ENCODE results near the gene EIF3B.

EIF3B gene

DNA sequence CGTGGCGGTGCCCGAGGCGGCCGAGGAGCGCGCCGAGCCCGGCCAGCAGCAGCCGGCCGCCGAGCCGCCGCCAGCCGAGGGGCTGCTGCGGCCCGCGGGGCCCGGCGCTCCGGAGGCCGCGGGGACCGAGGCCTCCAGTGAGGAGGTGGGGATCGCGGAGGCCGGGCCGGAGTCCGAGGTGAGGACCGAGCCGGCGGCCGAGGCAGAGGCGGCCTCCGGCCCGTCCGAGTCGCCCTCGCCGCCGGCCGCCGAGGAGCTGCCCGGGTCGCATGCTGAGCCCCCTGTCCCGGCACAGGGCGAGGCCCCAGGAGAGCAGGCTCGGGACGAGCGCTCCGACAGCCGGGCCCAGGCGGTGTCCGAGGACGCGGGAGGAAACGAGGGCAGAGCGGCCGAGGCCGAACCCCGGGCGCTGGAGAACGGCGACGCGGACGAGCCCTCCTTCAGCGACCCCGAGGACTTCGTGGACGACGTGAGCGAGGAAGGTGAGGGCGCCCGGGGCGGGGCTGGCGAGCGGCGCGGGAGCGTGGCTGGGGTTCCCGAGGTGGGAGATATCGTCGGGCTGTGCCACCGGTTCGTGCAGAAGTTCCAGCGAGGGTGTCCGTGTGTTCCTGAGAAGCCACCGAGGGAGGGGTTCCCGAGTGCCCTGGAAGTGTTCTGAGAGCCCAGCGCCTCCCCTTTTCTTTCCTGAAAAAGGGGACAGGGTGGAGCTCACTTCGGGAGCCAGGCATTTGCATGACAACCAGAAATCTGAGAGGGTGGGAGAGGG, 495 bp downstream of the EIF3B start:
- Histone ChIP-seq H3K9me3 (ENCODE audit: insufficient read depth, low read length) (no peaks in the 10 kb centered on the region), H3K9ac (ENCODE audit: low read length) (peak overlapping the region; percentile 94), H3K27ac (ENCODE audit: low read length) (peak overlapping the region; percentile 55), H3K4me1 (ENCODE audit: low read length) (peaks cover 13% of the 10 kb centered on the region; the same call in 1 of the 2 replicates), H3K27me3 (ENCODE audit: low read depth, low read length) (no peaks in the 10 kb centered on the region), H3K4me3 (ENCODE audit: low read length) (peak overlapping the region; percentile 97), H3K4me2 (ENCODE audit: low read length) (peak overlapping the region; percentile 98), H2AFZ (ENCODE audit: low read depth, low read length) (no peak overlapping the region), H3K79me2 (ENCODE audit: low read length) (peaks cover 70% of the 10 kb centered on the region), H4K20me1 (ENCODE audit: insufficient read depth, low read length) (peaks cover 39% of the 10 kb centered on the region), H3K36me3 (replicated peaks; ENCODE audit: low read depth, low read length) (peaks cover 30% of the 10 kb centered on the region)
- TF ChIP-seq EZH2phosphoT487 (IDR thresholded peaks at IDR 0.05; ENCODE audit: low read depth) = no peak
- no peak for TF ChIP-seq CTCF (IDR thresholded peaks at IDR 0.05; ENCODE audit: low read depth, low read length)

DNA sequence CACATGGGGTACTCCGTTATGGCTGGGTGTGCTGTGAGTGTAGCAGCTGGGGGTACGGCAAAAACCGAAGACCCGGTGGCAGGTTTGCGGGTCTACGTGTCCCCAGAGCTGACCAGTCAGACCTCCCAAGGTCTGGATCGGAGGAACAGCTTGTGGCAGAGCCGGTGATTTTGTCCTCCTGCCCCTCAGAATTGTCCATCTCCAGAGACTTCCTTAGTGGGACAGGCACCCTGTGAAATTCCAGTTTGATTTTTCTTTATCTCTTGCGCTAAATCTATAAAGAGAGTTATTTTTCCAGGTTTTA, 1.0 kb downstream of the EIF3B start:
- Histone ChIP-seq H3K36me3 (replicated peaks; ENCODE audit: low read depth, low read length) (peaks cover 34% of the 10 kb centered on the region), H3K9me3 (ENCODE audit: insufficient read depth, low read length) (no peaks in the 10 kb centered on the region), H3K27ac (ENCODE audit: low read length) (peak overlapping the region; percentile 55), H2AFZ (ENCODE audit: low read depth, low read length) (no peak overlapping the region), H3K4me1 (ENCODE audit: low read length) (peaks cover 13% of the 10 kb centered on the region; the same call in 1 of the 2 replicates), H3K4me3 (ENCODE audit: low read length) (peak overlapping the region; percentile 97), H4K20me1 (ENCODE audit: insufficient read depth, low read length) (peaks cover 44% of the 10 kb centered on the region), H3K9ac (ENCODE audit: low read length) (peak overlapping the region; percentile 94), H3K79me2 (ENCODE audit: low read length) (peaks cover 75% of the 10 kb centered on the region), H3K4me2 (ENCODE audit: low read length) (peak overlapping the region; percentile 98), H3K27me3 (ENCODE audit: low read depth, low read length) (no peaks in the 10 kb centered on the region)
- no peak for TF ChIP-seq CTCF (IDR thresholded peaks at IDR 0.05; ENCODE audit: low read depth, low read length)
- no peak for TF ChIP-seq EZH2phosphoT487 (IDR thresholded peaks at IDR 0.05; ENCODE audit: low read depth)

- no peak overlapping the region for H2AFZ ChIP-seq (ENCODE audit: low read depth, low read length)
- H3K4me2 ChIP-seq (ENCODE audit: low read length) = peak overlapping the region; percentile 98; the same call in 1 of the 2 replicates
- no peak overlapping the region for H3K27ac ChIP-seq (ENCODE audit: low read length)
- peaks cover 47% of the 10 kb centered on the region for H4K20me1 ChIP-seq (ENCODE audit: insufficient read depth, low read length)
- no peak overlapping the region for H3K9ac ChIP-seq (ENCODE audit: low read length)
- H3K27me3 ChIP-seq (ENCODE audit: low read depth, low read length) = no peaks in the 10 kb centered on the region
- H3K4me3 ChIP-seq (ENCODE audit: low read length) = no peak overlapping the region
- peaks cover 37% of the 10 kb centered on the region for H3K36me3 ChIP-seq (replicated peaks; ENCODE audit: low read depth, low read length)
- TF ChIP-seq EZH2phosphoT487 (IDR thresholded peaks at IDR 0.05; ENCODE audit: low read depth) = no peak
- TF ChIP-seq CTCF (IDR thresholded peaks at IDR 0.05; ENCODE audit: low read depth, low read length) = no peak
- peaks cover 83% of the 10 kb centered on the region for H3K79me2 ChIP-seq (ENCODE audit: low read length)
- H3K4me1 ChIP-seq (ENCODE audit: low read length) = peaks cover 13% of the 10 kb centered on the region; the same call in 1 of the 2 replicates
- no peaks in the 10 kb centered on the region for H3K9me3 ChIP-seq (ENCODE audit: insufficient read depth, low read length)
Observed at GRCh38 chr7:2357165-2357564, 2.5 kb downstream of the EIF3B start.

DNA sequence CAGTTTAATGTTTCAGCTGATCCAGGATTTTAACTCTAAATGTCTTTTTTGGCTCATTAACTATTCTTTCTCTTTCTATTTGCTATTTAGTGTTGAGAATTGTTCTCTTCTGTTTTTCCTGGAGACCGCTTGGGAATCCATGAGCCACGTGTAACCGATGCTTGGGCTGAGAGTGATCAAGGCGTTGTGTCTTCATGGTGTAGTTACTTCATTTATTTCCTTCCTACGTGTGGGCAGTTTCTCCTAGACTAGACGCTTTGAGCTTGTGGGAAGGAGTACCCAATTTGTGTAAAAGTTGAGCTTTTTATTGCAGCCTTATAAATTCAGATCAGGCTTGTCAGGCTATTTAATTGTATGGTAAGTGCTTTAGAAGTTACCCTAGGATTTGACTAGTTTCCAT, 2.9 kb downstream of the EIF3B start:
- H3K79me2 ChIP-seq (ENCODE audit: low read length) = peaks cover 86% of the 10 kb centered on the region
- H3K4me3 ChIP-seq (ENCODE audit: low read length) = no peak overlapping the region
- peaks cover 47% of the 10 kb centered on the region for H4K20me1 ChIP-seq (ENCODE audit: insufficient read depth, low read length)
- peaks cover 13% of the 10 kb centered on the region; the same call in 1 of the 2 replicates for H3K4me1 ChIP-seq (ENCODE audit: low read length)
- no peak overlapping the region for H3K4me2 ChIP-seq (ENCODE audit: low read length)
- TF ChIP-seq EZH2phosphoT487 (IDR thresholded peaks at IDR 0.05; ENCODE audit: low read depth) (no peak), CTCF (IDR thresholded peaks at IDR 0.05; ENCODE audit: low read depth, low read length) (no peak)
- no peaks in the 10 kb centered on the region for H3K9me3 ChIP-seq (ENCODE audit: insufficient read depth, low read length)
- no peak overlapping the region for H2AFZ ChIP-seq (ENCODE audit: low read depth, low read length)
- H3K27me3 ChIP-seq (ENCODE audit: low read depth, low read length) = no peaks in the 10 kb centered on the region
- H3K36me3 ChIP-seq (replicated peaks; ENCODE audit: low read depth, low read length) = peaks cover 39% of the 10 kb centered on the region
- no peak overlapping the region for H3K27ac ChIP-seq (ENCODE audit: low read length)
- H3K9ac ChIP-seq (ENCODE audit: low read length) = no peak overlapping the region
